ENCODE results near the gene KCNIP4. TPM values are rescaled to one million over a fixed set of nuclear protein-coding genes. Genes with fewer than 3 reads are reported as not detected.

KCNIP4 gene
- total and polyA plus RNA-seq, 9 of the 15 experiments (the other 6 are each of a cell fraction or from before 2014, with no cell fraction given): 0.25 to 0.41 TPM; not detected in 7

DNA sequence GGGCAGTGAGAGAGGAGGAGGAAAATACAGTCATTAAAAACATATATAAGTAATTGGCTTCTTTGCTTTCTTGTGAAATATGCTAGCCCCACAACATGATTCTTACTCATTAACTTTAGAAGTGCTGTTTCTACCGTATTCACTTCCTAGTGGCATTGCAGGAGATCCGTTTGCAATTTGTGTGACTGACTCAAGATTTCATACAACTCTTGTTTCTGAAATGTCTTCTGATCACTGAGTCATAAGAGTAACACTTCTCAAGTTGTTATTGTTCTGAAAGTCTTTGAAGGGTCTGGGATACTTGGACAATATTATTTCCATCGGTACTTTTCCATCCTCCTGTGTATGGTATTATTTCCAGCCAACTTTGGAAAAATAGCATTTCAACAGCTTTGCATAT is 937.5 kb downstream of the KCNIP4 start:
- CTCF ChIA-PET (ENCODE audit: low intra/inter-chr PET ratio): no interaction called here
- no peak for FAIRE-seq
- in situ Hi-C loops (cut with MboI): no loop called here
- TF ChIP-seq ELF2 (CRISPR knock-in tag; IDR thresholded peaks at IDR 0.05) (no peak), ZNF561 (CRISPR knock-in tag; conservative IDR thresholded peaks at IDR 0.05) (no peak), ZNF197 (CRISPR knock-in tag; IDR thresholded peaks at IDR 0.05; ENCODE audit: low read depth) (no peak), CREB1 (IDR thresholded peaks at IDR 0.05) (no peak), CREB1 (CRISPR knock-in tag; IDR thresholded peaks at IDR 0.05) (no peak), ZNF282 (CRISPR knock-in tag; IDR thresholded peaks at IDR 0.05) (no peak), ZNF140 (CRISPR knock-in tag; IDR thresholded peaks at IDR 0.05) (no peak), MCM3 (IDR thresholded peaks at IDR 0.05) (no peak), SNIP1 (IDR thresholded peaks at IDR 0.05; ENCODE audit: low read depth) (no peak), SMAD1 (IDR thresholded peaks at IDR 0.05; ENCODE audit: low read depth, low read length, partially characterized antibody) (no peak), NCOR1 (IDR thresholded peaks at IDR 0.05) (no peak), TFAM (CRISPR knock-in tag; conservative IDR thresholded peaks at IDR 0.05) (no peak)
- TF ChIP-seq, protein P1, sequence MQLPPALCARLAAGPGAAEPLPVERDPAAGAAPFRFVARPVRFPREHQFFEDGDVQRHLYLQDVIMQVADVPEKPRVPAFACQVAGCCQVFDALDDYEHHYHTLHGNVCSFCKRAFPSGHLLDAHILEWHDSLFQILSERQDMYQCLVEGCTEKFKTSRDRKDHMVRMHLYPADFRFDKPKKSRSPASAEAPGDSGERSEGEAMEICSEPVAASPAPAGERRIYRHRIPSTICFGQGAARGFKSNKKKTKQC (CRISPR knock-in tag; IDR thresholded peaks at IDR 0.05): no peak
- TF ChIP-seq, protein P2, sequence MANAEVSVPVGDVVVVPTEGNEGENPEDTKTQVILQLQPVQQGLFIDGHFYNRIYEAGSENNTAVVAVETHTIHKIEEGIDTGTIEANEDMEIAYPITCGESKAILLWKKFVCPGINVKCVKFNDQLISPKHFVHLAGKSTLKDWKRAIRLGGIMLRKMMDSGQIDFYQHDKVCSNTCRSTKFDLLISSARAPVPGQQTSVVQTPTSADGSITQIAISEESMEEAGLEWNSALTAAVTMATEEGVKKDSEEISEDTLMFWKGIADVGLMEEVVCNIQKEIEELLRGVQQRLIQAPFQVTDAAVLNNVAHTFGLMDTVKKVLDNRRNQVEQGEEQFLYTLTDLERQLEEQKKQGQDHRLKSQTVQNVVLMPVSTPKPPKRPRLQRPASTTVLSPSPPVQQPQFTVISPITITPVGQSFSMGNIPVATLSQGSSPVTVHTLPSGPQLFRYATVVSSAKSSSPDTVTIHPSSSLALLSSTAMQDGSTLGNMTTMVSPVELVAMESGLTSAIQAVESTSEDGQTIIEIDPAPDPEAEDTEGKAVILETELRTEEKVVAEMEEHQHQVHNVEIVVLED (CRISPR knock-in tag; IDR thresholded peaks at IDR 0.05): no peak

More for the DNA sequence above, 937.5 kb downstream of the KCNIP4 start:
- H3K79me2 ChIP-seq (ENCODE audit: control insufficient read depth, insufficient read depth, low read length): no peaks in the 10 kb centered on the region
- no peaks in the 10 kb centered on the region for H4K20me1 ChIP-seq (replicated peaks; ENCODE audit: control insufficient read depth, insufficient read depth, low read length)
- no peak overlapping the region for H2AFZ ChIP-seq (ENCODE audit: low read depth, low read length)
- intact Hi-C loops (cut with micrococcal nuclease): no loop called here
- H3K4me1 ChIP-seq (replicated peaks in 1 of 2; ENCODE audit: control insufficient read depth in 2 of 2, insufficient read depth in 2 of 2, low read length in 2 of 2): no peaks in the 10 kb centered on the region
- no TSS peak for BruUV-seq (replicated peaks)
- POLR2A ChIA-PET: no interaction called here
- H3K27me3 ChIP-seq (ENCODE audit: control insufficient read depth in 2 of 2, insufficient read depth in 2 of 2, low read length in 2 of 2): no peaks in the 10 kb centered on the region
- H3K36me3 ChIP-seq (ENCODE audit: control insufficient read depth, insufficient read depth, low read length): no peaks in the 10 kb centered on the region
- no peak overlapping the region for H3K4me3 ChIP-seq
- no peak overlapping the region for H3K27ac ChIP-seq (ENCODE audit: extremely low read depth, low read depth, low read length)
- WGBS (ENCODE audit: insufficient coverage, low coverage, missing lambda C conversion rate): 2% methylated on average over 3 of the region's 3 CpGs
- no peak overlapping the region for H3K4me2 ChIP-seq (ENCODE audit: insufficient read depth, low read length)
- no peaks in the 10 kb centered on the region for H3K9me1 ChIP-seq (ENCODE audit: control insufficient read depth, insufficient read depth, low read length)
- ATAC-seq (no peak), DNase-seq (ENCODE audit: extremely low read depth in 1 of 4, low spot score in 3 of 4) (no peak)
- H3K9ac ChIP-seq (ENCODE audit: insufficient read depth in 1 of 2, low read depth in 2 of 2, low read length in 2 of 2): no peak overlapping the region
- no peaks in the 10 kb centered on the region for H3K9me3 ChIP-seq (replicated peaks; ENCODE audit: control insufficient read depth, insufficient read depth, low read depth, low read length)
